Osteoblast (primary cell): ENCODE results near the gene ST6GALNAC3. TPM values are rescaled to one million over a fixed set of nuclear protein-coding genes. Genes with fewer than 3 reads are reported as not detected.

Experiments
- DNase-seq: peaks from one replicate; pipeline ENCODE4 v3.0.0; 2011; ENCODE audit warnings: low spot score, mixed read lengths; ENCODE audit not compliant: insufficient read length; ENCODE audit errors: missing footprints
- H2AFZ ChIP-seq: 2 replicates; pipeline ENCODE4 v1.6.0; 2011; ENCODE audit warnings: mild to moderate bottlenecking, low read length
- H3K27ac ChIP-seq: 2 replicates; pipeline ENCODE4 v1.5.1; 2011; ENCODE audit warnings: mild to moderate bottlenecking, low read depth, low read length, moderate library complexity
- H3K27me3 ChIP-seq: 2 replicates; pipeline ENCODE4 v1.6.0; 2012; ENCODE audit warnings: mild to moderate bottlenecking, control low read depth, inconsistent platforms, low read length, moderate library complexity; ENCODE audit not compliant: insufficient read depth
- H3K36me3 ChIP-seq: 2 replicates; pipeline ENCODE4 v1.5.1; 2011; ENCODE audit warnings: mild to moderate bottlenecking, low read length, control low read depth, moderate library complexity; ENCODE audit not compliant: insufficient read depth
- H3K4me1 ChIP-seq: 2 replicates; pipeline ENCODE4 v1.5.1; 2011; ENCODE audit warnings: mild to moderate bottlenecking, low read length, control low read depth, moderate library complexity; ENCODE audit not compliant: insufficient read depth
- H3K4me2 ChIP-seq: 2 replicates; pipeline ENCODE4 v1.6.0; 2011; ENCODE audit warnings: mild to moderate bottlenecking, low read length; ENCODE audit not compliant: insufficient read depth
- H3K4me3 ChIP-seq: fragments of 200-600 bp; sonication (generic); 3 replicates; pipeline ENCODE4 v1.5.1; 2012; ENCODE audit warnings: mild to moderate bottlenecking, low read length, inconsistent platforms; ENCODE audit not compliant: insufficient read depth
- H3K79me2 ChIP-seq: 2 replicates; pipeline ENCODE4 v1.6.0; 2012; ENCODE audit warnings: mild to moderate bottlenecking, low read length, control low read depth, inconsistent platforms; ENCODE audit not compliant: insufficient read depth
- H3K9me3 ChIP-seq: 2 replicates; pipeline ENCODE4 v1.5.1; 2011; ENCODE audit warnings: low read depth, low read length, control low read depth
- H4K20me1 ChIP-seq: 2 replicates; pipeline ENCODE4 v1.6.0; 2012; ENCODE audit warnings: mild to moderate bottlenecking, low read length, control low read depth; ENCODE audit not compliant: insufficient read depth
- total RNA-seq: library from RNA; depleted of rRNA; stranded (reverse); fragments of >200 nt; gene quantifications from 2 replicates; pipeline ENCODE4 v1.2.3, GENCODE V29; 2012
- TF ChIP-seq, protein P1 (sequence below): IDR thresholded peaks from 2 replicates; pipeline ENCODE4 v1.5.1; 2011; ENCODE audit warnings: mild to moderate bottlenecking, low read depth, low read length, moderate library complexity; ENCODE audit errors: extremely low read depth

ST6GALNAC3 gene
- total RNA-seq, 1 donor, result not detected

DNA sequence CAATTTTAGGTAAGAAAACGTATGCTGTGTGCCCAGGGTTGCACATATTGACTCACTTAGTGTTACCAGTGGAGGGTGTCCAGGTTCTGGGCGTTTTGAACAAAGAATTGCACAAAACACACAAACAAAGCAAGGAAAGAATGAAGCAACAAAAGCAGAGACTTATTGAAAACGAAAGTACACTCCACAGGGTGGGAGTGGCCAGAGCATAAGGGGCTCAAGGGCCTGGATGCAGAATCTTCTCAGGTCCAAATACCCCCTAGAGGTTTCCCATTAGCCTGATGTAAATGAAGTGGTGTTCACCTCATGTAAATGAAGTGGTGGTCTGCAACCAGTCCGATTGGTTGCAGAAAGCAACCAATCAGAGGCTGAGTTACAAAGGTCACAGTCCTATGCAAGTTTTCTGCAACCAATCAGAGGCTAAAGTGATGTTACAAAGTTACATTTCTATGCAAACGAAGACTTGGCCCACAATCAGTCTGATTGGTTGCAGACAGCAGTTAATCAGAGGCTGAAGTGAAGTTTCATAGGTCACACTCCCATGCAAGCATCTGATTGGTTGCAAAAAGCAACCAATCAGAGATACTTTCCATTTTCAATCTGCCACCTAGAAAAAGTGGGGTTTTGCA lies 228.3 kb downstream of the ST6GALNAC3 start:
- H3K4me3 ChIP-seq, result peak overlapping the region; percentile 10
- H3K79me2 ChIP-seq, result no peaks in the 10 kb centered on the region
- H3K4me1 ChIP-seq, result no peaks in the 10 kb centered on the region
- no peaks in the 10 kb centered on the region for H4K20me1 ChIP-seq
- no peak for DNase-seq
- TF ChIP-seq, protein P1, sequence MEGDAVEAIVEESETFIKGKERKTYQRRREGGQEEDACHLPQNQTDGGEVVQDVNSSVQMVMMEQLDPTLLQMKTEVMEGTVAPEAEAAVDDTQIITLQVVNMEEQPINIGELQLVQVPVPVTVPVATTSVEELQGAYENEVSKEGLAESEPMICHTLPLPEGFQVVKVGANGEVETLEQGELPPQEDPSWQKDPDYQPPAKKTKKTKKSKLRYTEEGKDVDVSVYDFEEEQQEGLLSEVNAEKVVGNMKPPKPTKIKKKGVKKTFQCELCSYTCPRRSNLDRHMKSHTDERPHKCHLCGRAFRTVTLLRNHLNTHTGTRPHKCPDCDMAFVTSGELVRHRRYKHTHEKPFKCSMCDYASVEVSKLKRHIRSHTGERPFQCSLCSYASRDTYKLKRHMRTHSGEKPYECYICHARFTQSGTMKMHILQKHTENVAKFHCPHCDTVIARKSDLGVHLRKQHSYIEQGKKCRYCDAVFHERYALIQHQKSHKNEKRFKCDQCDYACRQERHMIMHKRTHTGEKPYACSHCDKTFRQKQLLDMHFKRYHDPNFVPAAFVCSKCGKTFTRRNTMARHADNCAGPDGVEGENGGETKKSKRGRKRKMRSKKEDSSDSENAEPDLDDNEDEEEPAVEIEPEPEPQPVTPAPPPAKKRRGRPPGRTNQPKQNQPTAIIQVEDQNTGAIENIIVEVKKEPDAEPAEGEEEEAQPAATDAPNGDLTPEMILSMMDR, result no peak
- H3K9me3 ChIP-seq, result no peaks in the 10 kb centered on the region
- no peak overlapping the region for H3K27ac ChIP-seq
- no peaks in the 10 kb centered on the region for H3K27me3 ChIP-seq
- no peak overlapping the region for H2AFZ ChIP-seq
- H3K36me3 ChIP-seq, result no peaks in the 10 kb centered on the region
- no peak overlapping the region for H3K4me2 ChIP-seq

DNA sequence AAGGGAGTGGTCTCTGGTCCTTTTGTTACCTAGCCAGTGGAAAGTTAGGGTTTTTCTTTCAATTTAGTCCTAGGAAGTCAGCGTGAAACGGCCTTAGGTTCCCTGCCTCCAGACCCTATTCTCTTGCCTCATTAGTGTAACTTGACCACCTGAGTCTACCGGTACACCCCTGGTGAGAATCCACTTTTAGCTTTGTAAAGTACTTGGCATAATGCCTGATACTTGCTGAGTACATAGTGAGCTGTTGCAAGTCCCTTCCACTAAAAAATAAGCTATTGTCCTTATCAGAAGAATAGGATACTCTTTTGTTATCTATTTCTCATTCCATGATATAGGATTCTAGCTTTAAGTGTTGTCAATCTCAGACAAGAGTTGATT lies 228.8 kb downstream of the ST6GALNAC3 start:
- Histone ChIP-seq H3K27me3 (no peaks in the 10 kb centered on the region), H4K20me1 (no peaks in the 10 kb centered on the region), H3K27ac (no peak overlapping the region), H3K36me3 (no peaks in the 10 kb centered on the region), H3K9me3 (no peaks in the 10 kb centered on the region), H3K79me2 (no peaks in the 10 kb centered on the region), H3K4me2 (no peak overlapping the region), H3K4me3 (no peak overlapping the region), H2AFZ (no peak overlapping the region), H3K4me1 (no peaks in the 10 kb centered on the region)
- no peak for DNase-seq
- TF ChIP-seq, protein P1, result no peak

DNA sequence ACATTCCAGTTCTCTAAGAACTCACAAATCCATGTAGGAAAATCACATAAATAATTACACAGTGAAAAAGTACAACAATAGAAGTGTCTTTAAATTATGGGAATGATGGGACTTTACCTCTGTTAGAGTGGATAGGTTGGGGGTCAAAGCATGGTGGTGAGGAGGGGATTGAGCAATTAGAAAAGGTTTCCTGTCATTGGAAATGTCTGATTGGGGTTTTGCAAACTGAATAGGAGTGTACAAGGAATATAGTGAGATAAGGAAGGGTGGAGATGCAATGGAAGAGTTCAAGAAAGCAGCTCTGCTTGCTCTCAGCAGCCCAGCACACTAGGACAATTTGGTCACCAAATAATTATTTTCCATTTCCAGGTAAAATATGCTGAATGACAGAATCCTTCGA lies 238.8 kb downstream of the ST6GALNAC3 start:
- TF ChIP-seq, protein P1, result no peak
- no peaks in the 10 kb centered on the region for H3K79me2 ChIP-seq
- DNase-seq, result no peak

DNA sequence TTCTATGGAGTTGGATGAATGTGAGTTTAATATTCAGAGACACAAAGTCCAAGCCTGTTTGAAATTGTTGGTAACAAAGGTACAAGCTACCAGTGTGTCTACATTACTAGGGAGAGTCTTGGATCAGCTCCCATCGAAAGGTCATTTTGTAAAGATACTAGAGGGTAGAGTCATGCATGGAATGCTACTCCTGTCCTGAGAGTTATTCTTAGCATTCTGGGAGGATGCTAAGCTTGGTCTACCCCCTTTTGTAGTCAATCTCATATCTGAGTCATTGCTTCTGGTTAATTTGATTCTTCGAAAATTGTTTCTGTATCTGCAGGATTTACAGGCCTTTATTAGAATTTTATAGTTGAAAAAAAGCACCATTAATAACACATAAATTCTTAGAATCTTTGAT lies 240.2 kb downstream of the ST6GALNAC3 start:
- Histone ChIP-seq H3K36me3 (no peaks in the 10 kb centered on the region), H3K27me3 (no peaks in the 10 kb centered on the region), H4K20me1 (no peaks in the 10 kb centered on the region), H3K27ac (no peak overlapping the region), H3K4me2 (no peak overlapping the region), H2AFZ (no peak overlapping the region), H3K9me3 (no peaks in the 10 kb centered on the region), H3K79me2 (no peaks in the 10 kb centered on the region), H3K4me3 (no peak overlapping the region), H3K4me1 (no peaks in the 10 kb centered on the region)
- DNase-seq, result no peak
- TF ChIP-seq, protein P1, result no peak

More for the DNA sequence above, 238.8 kb downstream of the ST6GALNAC3 start:
- Histone ChIP-seq H3K27ac (no peak overlapping the region), H3K4me2 (no peak overlapping the region), H3K36me3 (no peaks in the 10 kb centered on the region), H4K20me1 (no peaks in the 10 kb centered on the region), H2AFZ (no peak overlapping the region), H3K27me3 (no peaks in the 10 kb centered on the region), H3K4me3 (no peak overlapping the region), H3K4me1 (no peaks in the 10 kb centered on the region), H3K9me3 (no peaks in the 10 kb centered on the region)
